ENCODE measurements around the gene ZNF346. TPM values are rescaled to one million over a fixed set of nuclear protein-coding genes. Genes with fewer than 3 reads are reported as not detected.
A peak's percentile ranks its signal among the peaks of the same experiment; 100 is the strongest.

The ZNF346 gene
- total and polyA plus RNA-seq, 2 of the 13 experiments (the other 11 are each of a cell fraction or from before 2014, with no cell fraction given): 8.6 to 19.4 TPM

DNA sequence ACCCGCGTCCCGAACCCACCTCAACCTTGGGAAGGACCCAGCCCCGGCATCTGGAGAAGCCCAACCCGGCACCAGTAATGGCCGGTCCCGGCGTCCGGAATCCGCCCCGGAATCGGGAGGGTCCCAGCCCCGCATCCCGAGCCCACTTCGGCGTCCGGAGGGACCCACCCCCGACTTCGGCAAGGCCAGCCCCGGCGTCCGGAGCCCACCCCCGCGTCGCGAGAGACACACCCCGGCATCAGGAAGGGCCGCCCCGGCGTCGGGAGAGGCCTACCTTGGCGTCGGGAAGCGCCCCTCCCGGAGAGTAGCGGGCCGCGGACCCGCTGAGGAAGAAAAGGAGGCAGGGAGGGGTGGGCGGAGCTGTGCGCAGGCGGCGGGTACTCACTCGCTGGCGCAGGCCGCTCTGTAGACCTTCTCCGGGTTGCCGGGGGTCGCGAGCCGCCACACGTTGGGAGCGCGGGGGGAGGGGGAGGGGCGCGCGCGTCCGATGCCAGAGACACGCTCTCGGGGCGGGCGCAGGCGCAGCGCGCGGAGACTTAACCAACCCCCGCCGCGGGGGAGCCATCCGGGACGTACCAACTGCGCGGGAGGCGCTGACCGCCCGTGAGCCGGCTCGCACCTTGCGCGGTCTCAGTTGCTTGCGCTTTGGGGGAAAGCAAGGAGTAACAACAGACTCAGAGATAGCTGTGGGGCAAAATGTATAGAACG, 16.1 kb upstream of the ZNF346 start, which contains the start of gene UIMC1 (continued):
- TF ChIP-seq ARID2 (CRISPR knock-in tag; IDR thresholded peaks at IDR 0.05; ENCODE audit: borderline replicate concordance) (no peak), KLF6 (CRISPR knock-in tag; IDR thresholded peaks at IDR 0.05) (peak; percentile 75), ZNF670 (CRISPR knock-in tag; IDR thresholded peaks at IDR 0.05; ENCODE audit: borderline replicate concordance) (peak; percentile 70; the same call in 1 of the 2 replicates), ZFYVE20 (CRISPR knock-in tag; IDR thresholded peaks at IDR 0.05; ENCODE audit: borderline replicate concordance, low read depth) (no peak), ZNF619 (CRISPR knock-in tag; IDR thresholded peaks at IDR 0.05) (no peak), ZNF879 (CRISPR knock-in tag; IDR thresholded peaks at IDR 0.05) (peak; percentile 90), HNRNPUL1 (IDR thresholded peaks at IDR 0.05; ENCODE audit: low read depth, low read length) (no peak), FOXK1 (CRISPR knock-in tag; IDR thresholded peaks at IDR 0.05; ENCODE audit: borderline replicate concordance, low read depth) (no peak; the same call in 1 of the 2 replicates), BCL6 (CRISPR knock-in tag; IDR thresholded peaks at IDR 0.05) (peak; percentile 56), NR2F1 (CRISPR knock-in tag; IDR thresholded peaks at IDR 0.05) (no peak), NR2C2 (CRISPR knock-in tag; IDR thresholded peaks at IDR 0.05; ENCODE audit: borderline replicate concordance) (peak; percentile 76), ZFP62 (CRISPR knock-in tag; IDR thresholded peaks at IDR 0.05) (no peak)
- TF ChIP-seq, protein P1, sequence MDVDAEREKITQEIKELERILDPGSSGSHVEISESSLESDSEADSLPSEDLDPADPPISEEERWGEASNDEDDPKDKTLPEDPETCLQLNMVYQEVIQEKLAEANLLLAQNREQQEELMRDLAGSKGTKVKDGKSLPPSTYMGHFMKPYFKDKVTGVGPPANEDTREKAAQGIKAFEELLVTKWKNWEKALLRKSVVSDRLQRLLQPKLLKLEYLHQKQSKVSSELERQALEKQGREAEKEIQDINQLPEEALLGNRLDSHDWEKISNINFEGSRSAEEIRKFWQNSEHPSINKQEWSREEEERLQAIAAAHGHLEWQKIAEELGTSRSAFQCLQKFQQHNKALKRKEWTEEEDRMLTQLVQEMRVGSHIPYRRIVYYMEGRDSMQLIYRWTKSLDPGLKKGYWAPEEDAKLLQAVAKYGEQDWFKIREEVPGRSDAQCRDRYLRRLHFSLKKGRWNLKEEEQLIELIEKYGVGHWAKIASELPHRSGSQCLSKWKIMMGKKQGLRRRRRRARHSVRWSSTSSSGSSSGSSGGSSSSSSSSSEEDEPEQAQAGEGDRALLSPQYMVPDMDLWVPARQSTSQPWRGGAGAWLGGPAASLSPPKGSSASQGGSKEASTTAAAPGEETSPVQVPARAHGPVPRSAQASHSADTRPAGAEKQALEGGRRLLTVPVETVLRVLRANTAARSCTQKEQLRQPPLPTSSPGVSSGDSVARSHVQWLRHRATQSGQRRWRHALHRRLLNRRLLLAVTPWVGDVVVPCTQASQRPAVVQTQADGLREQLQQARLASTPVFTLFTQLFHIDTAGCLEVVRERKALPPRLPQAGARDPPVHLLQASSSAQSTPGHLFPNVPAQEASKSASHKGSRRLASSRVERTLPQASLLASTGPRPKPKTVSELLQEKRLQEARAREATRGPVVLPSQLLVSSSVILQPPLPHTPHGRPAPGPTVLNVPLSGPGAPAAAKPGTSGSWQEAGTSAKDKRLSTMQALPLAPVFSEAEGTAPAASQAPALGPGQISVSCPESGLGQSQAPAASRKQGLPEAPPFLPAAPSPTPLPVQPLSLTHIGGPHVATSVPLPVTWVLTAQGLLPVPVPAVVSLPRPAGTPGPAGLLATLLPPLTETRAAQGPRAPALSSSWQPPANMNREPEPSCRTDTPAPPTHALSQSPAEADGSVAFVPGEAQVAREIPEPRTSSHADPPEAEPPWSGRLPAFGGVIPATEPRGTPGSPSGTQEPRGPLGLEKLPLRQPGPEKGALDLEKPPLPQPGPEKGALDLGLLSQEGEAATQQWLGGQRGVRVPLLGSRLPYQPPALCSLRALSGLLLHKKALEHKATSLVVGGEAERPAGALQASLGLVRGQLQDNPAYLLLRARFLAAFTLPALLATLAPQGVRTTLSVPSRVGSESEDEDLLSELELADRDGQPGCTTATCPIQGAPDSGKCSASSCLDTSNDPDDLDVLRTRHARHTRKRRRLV (CRISPR knock-in tag; IDR thresholded peaks at IDR 0.05): 0 out of 2 replicates have a peak, but pooled peaks have one; percentile 44
- TF ChIP-seq, protein P2, sequence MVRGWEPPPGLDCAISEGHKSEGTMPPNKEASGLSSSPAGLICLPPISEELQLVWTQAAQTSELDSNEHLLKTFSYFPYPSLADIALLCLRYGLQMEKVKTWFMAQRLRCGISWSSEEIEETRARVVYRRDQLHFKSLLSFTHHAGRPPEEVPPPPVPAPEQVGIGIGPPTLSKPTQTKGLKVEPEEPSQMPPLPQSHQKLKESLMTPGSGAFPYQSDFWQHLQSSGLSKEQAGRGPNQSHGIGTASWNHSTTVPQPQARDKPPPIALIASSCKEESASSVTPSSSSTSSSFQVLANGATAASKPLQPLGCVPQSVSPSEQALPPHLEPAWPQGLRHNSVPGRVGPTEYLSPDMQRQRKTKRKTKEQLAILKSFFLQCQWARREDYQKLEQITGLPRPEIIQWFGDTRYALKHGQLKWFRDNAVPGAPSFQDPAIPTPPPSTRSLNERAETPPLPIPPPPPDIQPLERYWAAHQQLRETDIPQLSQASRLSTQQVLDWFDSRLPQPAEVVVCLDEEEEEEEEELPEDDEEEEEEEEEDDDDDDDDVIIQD (CRISPR knock-in tag; IDR thresholded peaks at IDR 0.05; ENCODE audit: low read depth): no peak; the same call in 1 of the 2 replicates
- TF ChIP-seq, protein P3, sequence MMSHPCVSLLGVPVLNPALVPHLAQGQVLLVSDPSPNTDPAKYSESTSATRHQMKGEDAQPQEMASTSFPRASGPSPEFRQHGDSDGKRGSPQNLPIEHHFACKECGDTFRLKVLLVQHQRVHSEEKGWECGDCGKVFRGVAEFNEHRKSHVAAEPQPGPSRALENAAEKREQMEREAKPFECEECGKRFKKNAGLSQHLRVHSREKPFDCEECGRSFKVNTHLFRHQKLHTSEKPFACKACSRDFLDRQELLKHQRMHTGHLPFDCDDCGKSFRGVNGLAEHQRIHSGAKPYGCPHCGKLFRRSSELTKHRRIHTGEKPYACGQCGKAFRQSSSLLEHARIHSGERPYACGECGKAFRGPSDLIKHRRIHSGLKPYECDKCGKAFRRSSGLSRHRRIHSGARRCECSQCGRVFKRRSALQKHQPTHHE (CRISPR knock-in tag; IDR thresholded peaks at IDR 0.05; ENCODE audit: borderline replicate concordance): no peak; the same call in 1 of the 2 replicates
- TF ChIP-seq, protein P4, sequence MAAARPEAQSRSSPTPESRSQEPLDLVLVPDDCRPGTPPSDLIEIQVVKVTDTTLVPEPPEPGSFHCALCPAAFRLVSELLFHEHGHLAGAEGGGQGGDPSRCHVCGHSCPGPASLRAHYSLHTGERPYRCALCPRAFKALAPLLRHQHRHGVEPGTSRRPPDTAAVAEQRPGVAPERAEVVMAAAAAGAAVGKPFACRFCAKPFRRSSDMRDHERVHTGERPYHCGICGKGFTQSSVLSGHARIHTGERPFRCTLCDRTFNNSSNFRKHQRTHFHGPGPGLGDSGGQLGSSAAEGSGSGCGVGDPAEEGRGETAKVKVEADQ (CRISPR knock-in tag; IDR thresholded peaks at IDR 0.05; ENCODE audit: borderline replicate concordance): no peak
